Osteocyte (in vitro differentiated cells): ENCODE results near the gene SECTM1. TPM values are rescaled to one million over a fixed set of nuclear protein-coding genes. Genes with fewer than 3 reads are reported as not detected.

Source experiments
- DNase-seq: peaks from one replicate; pipeline ENCODE4 v3.0.0; 2021; ENCODE audit warnings: mixed read lengths; ENCODE audit not compliant: unreplicated experiment; ENCODE audit errors: extremely low spot score
- H3K27ac Mint-ChIP-seq: one replicate; pipeline ENCODE4 v1.8.0; 2021; ENCODE audit warnings: mild to moderate bottlenecking, mixed read lengths; ENCODE audit not compliant: unreplicated experiment
- H3K27me3 Mint-ChIP-seq: one replicate; pipeline ENCODE4 v1.8.0; 2021; ENCODE audit warnings: mixed read lengths; ENCODE audit not compliant: unreplicated experiment
- H3K36me3 Mint-ChIP-seq: one replicate; pipeline ENCODE4 v1.8.0; 2021; ENCODE audit warnings: mixed read lengths; ENCODE audit not compliant: unreplicated experiment
- H3K4me1 Mint-ChIP-seq: one replicate; pipeline ENCODE4 v1.8.0; 2021; ENCODE audit warnings: mixed read lengths; ENCODE audit not compliant: unreplicated experiment
- H3K4me3 Mint-ChIP-seq: one replicate; pipeline ENCODE4 v1.8.0; 2021; ENCODE audit warnings: mild to moderate bottlenecking, moderate library complexity, mixed read lengths; ENCODE audit not compliant: unreplicated experiment
- H3K9me3 Mint-ChIP-seq: one replicate; pipeline ENCODE4 v1.8.0; 2021; ENCODE audit warnings: mixed read lengths; ENCODE audit not compliant: unreplicated experiment
- total RNA-seq: library from RNA; stranded (reverse); gene quantifications from 2 replicates; pipeline ENCODE4 v1.2.1, GENCODE V29; 2021
- TF ChIP-seq, protein P1 (sequence below): fragments of 200-600 bp; sonication (generic); IDR thresholded peaks from 2 replicates; pipeline ENCODE4 v1.5.0; 2021; ENCODE audit warnings: antibody characterized with exemption, mild to moderate bottlenecking, moderate library complexity

SECTM1 gene
- total RNA-seq, 1 donor from 2014 or later, result 24.1 TPM

DNA sequence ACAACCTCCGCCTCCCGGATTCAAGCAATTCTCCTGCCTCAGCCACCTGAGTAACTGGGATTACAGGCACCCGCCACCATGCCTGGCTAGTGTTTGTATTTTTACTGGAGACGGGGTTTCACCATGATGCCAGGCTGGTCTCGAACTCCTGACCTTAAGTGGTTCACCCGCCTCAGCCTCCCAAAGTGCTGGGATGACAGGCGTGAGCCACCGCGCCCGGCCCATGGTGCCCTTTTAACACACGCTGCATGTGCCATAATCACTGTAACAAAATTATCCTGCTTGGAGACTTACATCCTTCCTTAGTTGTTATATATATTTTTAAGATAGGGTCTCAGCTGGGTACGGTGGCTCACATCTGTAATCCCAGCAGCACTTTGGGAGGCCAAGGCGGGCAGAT is 21.6 kb downstream of the SECTM1 start:
- Mint-ChIP-seq H3K9me3 (no peaks in the 10 kb centered on the region), H3K27ac (no peak overlapping the region), H3K27me3 (peaks cover 32% of the 10 kb centered on the region), H3K4me3 (no peak overlapping the region), H3K4me1 (peaks cover 2% of the 10 kb centered on the region), H3K36me3 (no peaks in the 10 kb centered on the region)
- TF ChIP-seq, protein P1, sequence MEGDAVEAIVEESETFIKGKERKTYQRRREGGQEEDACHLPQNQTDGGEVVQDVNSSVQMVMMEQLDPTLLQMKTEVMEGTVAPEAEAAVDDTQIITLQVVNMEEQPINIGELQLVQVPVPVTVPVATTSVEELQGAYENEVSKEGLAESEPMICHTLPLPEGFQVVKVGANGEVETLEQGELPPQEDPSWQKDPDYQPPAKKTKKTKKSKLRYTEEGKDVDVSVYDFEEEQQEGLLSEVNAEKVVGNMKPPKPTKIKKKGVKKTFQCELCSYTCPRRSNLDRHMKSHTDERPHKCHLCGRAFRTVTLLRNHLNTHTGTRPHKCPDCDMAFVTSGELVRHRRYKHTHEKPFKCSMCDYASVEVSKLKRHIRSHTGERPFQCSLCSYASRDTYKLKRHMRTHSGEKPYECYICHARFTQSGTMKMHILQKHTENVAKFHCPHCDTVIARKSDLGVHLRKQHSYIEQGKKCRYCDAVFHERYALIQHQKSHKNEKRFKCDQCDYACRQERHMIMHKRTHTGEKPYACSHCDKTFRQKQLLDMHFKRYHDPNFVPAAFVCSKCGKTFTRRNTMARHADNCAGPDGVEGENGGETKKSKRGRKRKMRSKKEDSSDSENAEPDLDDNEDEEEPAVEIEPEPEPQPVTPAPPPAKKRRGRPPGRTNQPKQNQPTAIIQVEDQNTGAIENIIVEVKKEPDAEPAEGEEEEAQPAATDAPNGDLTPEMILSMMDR, result no peak
- no peak for DNase-seq

DNA sequence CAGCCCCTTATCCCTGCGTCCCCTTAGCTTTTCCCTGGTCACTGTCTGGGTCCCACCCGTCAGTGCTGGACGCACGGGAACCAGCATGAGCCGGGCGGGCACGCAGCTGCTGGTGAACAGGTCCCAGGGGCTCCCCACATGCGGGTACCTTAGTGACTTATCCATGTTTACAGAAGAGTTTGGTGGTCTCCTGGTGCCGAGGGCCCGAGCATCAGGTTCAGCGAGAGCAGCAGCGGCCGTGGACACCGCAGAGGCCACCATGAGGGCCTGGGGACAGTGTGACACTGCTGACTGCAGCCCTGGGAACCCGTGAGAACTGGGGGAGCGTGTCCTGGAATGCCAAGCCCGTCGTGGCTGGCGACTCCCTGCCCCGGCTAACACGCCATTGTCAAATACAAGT is 22.7 kb downstream of the SECTM1 start:
- DNase-seq, result no peak
- H3K36me3 Mint-ChIP-seq, result no peaks in the 10 kb centered on the region
- H3K9me3 Mint-ChIP-seq, result no peaks in the 10 kb centered on the region
- TF ChIP-seq, protein P1, result no peak
- H3K27ac Mint-ChIP-seq, result no peak overlapping the region
- peaks cover 2% of the 10 kb centered on the region for H3K4me1 Mint-ChIP-seq
- no peak overlapping the region for H3K4me3 Mint-ChIP-seq
- H3K27me3 Mint-ChIP-seq, result peaks cover 36% of the 10 kb centered on the region

DNA sequence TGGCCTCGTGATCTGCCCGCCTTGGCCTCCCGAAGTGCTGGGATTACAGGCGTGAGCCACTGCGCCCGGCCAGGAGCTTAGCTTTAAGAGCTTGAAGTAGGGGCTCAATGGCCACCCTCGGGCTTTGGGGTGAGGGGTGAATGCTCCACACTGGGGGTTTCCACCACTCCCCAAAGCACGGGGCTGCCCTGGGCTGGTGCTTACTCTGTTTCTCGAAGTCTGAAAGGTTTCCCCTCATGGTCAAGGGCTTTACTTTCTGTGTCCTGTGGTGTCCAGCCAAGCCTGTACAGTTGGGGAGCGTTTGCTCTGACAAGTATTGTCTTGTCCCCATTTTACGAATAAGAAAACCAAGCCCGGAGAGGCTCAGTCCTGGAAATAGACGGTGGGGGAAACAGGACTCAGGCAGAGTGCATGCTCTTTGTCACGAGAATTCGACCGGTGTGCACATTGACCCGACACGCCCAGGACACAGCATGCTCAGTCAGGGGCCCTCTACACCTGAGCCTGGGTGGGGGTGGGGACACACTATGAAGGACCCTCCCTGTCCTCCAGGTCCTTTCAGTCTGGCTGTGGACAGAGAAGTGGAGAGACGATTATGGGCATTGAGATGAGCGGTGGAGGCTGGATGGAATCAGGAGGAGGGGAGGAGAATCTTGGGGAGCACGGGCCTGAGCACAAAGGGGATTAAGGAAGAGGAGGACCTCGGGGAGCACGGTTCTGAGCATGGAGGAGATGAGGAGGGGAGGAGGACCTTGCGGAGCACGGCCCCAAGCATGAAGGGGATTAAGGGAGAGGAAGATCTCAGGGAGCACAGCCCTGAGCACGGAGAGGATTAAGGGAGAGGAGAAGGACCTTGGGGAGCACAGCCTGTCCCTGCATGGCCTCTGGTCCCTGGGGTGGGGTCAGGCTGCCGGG is 23.7 kb downstream of the SECTM1 start:
- Mint-ChIP-seq H3K27me3 (peaks cover 29% of the 10 kb centered on the region), H3K27ac (no peak overlapping the region)

DNA sequence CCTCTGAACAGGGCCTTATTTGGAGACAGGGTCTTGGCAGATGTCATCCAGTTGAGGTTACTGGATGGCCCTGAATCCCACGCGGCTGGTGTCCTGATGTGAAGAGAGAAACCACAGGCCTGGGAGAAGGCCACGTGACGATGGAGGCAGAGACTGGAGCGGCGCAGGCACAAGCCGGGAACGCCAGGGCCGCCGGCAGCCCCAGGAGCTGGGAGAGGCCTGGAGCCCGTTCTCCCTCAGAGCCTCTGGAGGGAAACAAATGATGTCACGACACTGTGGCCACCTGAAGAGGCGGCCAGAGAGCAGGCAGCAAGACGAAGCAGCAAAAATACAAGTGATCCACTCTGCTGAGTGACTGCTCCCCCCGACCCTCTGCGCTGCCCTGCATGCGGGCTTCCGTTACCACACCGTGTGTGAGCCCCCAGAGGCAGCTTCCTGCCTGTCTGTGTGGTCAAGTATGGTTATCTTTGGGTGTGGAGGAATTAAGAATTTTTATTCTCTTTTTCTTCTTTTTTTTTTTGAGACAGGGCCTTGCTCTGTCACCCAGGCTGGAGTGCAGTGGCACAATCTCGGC is 27.8 kb downstream of the SECTM1 start:
- Mint-ChIP-seq H3K36me3 (no peaks in the 10 kb centered on the region), H3K4me1 (peaks cover 4% of the 10 kb centered on the region), H3K4me3 (no peak overlapping the region), H3K27ac (no peak overlapping the region), H3K27me3 (peaks cover 25% of the 10 kb centered on the region), H3K9me3 (no peaks in the 10 kb centered on the region)
- DNase-seq, result no peak
- TF ChIP-seq, protein P1, result no peak

More for the DNA sequence above, 23.7 kb downstream of the SECTM1 start:
- Mint-ChIP-seq H3K4me1 (no peaks in the 10 kb centered on the region), H3K9me3 (no peaks in the 10 kb centered on the region), H3K4me3 (no peak overlapping the region), H3K36me3 (no peaks in the 10 kb centered on the region)
- TF ChIP-seq, protein P1, result no peak
- no peak for DNase-seq
